ENCODE data around the gene RHBDF2. TPM values are rescaled to one million over a fixed set of nuclear protein-coding genes. Genes with fewer than 3 reads are reported as not detected.

Gene RHBDF2
- 43.2 and 45.8 TPM in 2 replicates for total RNA-seq

DNA sequence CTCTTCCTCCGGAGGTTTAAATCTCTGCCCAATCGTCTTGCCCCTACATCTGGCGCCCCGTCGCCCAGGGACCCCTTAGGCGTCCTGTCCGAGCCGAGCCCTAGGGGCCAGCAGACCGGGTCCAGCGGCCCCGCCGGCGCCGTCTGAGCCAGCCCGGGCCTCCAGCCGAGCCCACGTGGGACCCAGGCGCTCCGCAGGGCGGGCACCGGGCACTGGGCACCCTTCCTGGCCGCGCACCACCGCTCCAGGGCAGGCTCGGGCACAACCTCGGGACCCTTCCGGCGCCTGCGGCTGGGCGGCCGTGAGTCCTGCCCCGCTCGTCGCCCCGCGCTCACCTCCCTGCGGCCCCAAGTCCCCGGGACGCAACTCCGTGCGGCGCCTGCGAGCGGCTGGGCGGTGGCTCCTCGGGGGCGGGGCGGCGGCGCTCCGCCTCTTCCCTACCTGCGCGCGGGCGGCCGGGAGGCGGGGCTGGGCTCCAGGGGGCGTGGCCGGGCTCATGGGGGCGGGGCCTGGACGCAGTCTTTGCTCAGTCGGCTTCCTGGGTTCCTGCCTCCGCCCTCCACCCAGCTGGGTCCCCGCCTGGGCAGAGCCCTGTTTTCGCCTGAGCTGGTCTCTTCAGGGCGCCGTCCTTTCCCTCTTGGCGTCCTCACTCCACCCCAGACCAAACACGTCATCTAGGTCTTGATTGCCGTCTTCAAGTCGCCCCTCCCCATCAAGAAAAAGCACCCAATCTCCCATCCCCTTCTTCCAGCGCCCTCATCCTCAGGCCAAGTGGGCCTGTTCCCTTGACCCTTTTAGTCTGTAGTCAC is at the start of gene RHBDF2:
Gene RHBDF2 (minus strand): TSS at position 406 of the 809 bp plus-strand sequence. CDS start 19,899 bp downstream, outside the sequence.
- intact Hi-C loops (cut with micrococcal nuclease), result loop anchor here (1.0 kb wide), 2 partner anchors 8 to 48 kb away; partner anchors contain the start of gene UBE2O

DNA sequence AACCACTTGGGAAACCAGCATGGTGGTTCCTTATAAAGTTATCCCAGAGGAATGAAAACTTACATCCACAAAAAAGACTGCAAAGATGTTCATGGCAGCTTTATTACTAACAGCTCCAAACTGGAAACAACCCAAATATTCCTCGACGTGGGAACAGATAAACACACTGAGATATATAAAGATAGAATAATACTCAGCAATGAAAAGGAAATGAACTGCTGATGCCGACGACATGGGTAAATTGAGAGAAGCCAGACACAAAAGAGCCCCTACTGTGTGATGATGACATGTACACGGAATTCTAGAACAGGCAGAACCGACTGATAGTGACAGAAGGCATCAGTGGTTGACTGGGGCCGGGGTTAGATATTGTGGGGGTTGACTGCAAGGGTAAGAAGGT is 48.3 kb upstream of the RHBDF2 start:
- intact Hi-C loops (cut with micrococcal nuclease), result no loop called here

DNA sequence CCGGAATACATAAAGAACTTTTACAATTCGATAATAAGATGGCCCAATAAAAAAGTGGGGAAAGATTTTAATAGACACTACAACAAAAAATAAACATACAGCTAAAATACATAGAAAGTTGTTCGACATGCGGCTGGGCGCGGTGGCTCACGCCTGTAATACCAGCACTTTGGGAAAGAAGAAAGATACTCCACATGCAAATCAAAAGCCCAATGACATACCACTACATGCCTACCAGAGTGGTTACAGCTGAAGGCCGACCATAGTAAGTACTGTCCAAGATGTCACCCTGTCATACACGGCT is 47.9 kb upstream of the RHBDF2 start:
- intact Hi-C loops (cut with micrococcal nuclease), result no loop called here

DNA sequence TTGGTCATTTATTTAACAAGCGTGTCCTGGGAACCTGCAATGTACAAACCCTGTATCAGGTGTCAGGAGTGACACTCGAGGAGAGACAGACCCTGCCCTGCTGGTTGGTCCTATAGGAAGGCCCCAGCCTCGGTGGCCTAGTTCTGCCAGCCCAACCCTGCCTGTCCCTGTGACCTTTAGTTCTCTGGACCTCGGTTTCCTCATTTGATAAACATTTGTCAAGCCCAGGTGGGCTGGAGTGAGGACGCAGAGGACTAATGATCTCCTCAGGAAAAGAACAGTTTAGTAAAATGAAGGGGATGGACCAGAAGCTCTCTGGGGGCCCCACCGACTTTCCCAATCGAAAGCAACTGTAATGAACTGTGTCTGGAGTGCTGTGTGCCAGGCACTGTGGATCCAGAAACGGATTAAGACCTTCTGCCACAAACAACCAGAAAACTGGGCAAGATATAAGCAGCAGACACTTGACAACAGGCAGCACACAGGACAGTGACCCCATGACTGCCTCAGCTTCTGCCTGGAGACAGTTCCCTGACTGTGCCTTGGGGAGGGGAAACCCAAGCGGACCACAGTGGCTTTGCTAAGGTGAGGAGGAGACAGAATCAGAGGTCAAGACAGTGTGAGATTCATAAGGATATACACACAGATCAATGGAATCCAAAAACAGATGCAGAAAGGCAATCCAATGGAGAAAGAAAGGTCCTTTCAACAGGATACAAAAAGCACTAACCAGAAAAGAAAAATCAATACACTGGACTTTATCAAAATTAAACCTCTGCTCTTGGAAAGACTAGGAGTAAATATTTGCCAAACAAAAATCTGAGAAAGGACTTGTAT is 47.4 kb upstream of the RHBDF2 start:
- intact Hi-C loops (cut with micrococcal nuclease), result no loop called here

DNA sequence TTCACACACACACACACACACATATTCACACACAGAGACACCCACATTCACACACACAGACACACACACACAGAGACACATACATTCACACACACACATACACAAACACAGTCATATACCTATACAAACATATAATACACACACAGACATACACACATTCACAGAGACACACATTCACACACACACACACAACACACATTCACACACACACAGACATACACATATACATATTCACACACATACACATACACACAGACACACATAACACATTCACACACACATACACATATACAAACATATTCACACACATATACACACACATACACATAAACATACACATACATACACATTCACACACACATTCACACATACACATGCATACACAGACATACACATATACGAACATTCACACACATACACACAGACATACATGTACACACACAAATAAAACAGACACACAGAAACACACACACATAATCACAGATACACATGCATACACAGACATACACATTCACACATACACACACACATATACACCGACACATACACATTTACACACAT is 46.5 kb upstream of the RHBDF2 start:
- intact Hi-C loops (cut with micrococcal nuclease), result loop anchor here (1.0 kb wide), 2 partner anchors 24 to 81 kb away; no protein-coding TSS in a partner anchor

DNA sequence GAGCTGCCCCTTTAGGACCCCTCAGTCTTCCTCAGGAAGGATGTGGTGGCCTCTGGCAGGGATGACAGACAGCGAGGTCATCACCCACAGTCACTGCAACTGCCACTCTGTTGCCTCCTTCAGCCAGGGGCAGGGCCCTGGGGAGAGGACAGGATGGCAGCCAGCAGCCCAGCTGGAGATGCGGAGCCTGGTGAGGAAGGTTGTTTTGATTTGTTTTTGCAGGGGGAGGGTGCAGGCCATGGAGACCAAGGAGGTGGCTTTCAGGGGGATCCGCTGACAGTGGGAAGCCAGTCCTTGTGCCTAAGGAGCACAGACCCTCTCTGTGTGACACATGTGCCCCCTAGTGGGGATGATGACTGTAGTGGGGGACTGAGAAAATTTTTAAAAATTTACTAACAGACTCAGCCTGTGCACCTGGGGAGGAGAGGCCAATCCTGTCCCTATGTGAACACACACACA is 46.0 kb upstream of the RHBDF2 start:
- intact Hi-C loops (cut with micrococcal nuclease), result loop anchor here (1.0 kb wide), 2 partner anchors 24 to 81 kb away; no protein-coding TSS in a partner anchor

DNA sequence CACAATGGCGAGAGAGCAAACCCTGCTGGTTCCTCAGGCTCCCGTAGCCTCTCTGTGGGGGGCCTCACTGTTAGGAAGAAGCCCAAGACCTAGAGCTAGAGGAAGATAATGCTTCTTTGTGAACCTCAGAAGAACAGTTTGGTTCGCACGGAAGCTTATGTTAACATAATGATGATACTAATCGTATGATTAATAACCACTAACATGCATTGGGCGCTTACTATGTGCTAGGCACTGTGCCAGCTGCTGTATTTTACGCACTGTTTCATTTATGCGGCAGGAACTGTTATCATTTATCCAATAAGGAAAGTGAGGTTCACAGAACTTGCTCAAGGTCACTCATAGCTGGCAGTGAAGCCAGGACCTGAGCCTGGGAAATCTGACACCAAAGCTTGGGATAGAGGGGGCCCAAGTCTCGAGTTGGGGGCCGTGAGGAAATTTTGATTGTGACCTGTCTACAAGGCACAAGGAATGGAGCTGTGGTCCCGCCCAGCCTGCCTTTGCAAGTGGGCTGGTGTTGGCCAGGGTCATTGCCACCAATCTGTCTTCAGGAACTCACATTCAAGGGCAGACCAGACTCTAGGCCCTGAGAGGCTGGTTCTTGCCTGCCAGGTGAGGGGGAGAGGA is 45.4 kb upstream of the RHBDF2 start:
- intact Hi-C loops (cut with micrococcal nuclease), result loop anchor here (1.0 kb wide), 2 partner anchors 23 to 80 kb away; no protein-coding TSS in a partner anchor

DNA sequence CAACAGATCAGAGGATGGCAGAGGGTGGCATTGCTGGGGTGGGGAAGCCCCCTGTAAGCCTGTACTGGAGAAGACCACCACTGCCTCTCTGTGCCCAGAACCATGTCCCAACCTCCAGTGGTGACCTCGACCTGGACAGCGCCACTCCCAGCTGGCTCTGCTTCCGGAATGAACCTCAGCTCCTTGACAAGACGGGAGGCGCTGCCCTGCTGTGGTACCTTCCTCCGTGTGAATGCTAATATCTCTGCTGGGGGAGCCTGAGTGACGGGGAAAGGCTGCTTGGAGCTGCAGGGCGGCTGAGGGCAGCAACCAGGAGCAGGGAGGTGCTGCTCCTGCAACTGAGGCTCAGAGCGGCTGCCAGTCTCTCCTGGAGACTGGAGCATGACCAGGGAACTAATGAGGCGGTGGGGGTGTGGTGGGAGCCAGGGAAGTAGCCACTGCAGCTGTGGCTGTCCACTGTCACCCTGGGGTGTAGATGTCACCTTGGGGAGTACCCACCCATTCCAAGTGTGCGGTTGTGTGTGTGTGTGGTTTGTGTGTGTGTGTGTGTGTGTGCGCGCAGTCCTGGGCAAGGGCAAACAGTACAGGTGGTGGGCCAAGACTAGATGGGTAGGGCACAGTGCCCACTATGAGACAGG is 44.8 kb upstream of the RHBDF2 start:
- intact Hi-C loops (cut with micrococcal nuclease), result no loop called here

DNA sequence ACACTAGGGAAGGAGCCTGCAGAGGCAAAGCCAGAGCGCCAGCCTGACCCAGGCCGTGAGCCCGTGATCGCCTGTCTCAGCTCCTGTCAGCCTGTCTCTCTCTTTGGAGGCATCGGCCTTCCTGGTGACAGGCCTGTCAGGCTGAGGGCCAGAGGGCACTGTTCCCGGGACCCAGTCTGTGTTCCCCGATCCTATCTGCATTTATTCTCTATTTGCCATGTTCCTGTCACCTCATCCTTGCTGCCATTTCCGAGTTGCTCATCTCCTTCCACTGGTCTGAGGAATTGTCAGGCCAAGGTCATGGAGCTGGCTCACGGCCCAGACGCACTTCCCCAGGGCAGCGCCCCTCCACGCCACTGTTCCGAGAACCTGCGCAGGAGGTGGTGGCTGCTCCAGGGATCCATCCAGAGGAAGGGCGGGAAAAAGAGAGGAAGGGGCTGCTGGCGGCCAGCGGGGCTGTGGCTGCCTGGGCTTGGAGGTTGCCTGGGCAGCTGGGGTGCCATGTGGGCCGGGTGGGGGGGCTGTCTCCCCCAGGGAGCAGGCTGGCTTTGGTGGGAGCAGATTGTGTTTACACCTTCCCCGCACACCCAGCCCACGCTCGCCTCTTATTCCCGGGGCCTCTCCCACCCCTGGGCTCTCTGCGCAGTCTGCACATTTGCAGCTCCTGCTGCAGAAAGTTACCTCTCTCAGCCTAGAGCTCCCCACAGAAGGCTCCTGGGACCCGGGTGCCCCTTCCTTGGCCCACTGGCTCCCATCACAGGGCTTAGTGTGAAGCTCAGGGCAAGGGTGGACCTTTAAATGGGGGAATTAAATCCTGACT is 43.5 kb upstream of the RHBDF2 start:
- intact Hi-C loops (cut with micrococcal nuclease), result no loop called here

DNA sequence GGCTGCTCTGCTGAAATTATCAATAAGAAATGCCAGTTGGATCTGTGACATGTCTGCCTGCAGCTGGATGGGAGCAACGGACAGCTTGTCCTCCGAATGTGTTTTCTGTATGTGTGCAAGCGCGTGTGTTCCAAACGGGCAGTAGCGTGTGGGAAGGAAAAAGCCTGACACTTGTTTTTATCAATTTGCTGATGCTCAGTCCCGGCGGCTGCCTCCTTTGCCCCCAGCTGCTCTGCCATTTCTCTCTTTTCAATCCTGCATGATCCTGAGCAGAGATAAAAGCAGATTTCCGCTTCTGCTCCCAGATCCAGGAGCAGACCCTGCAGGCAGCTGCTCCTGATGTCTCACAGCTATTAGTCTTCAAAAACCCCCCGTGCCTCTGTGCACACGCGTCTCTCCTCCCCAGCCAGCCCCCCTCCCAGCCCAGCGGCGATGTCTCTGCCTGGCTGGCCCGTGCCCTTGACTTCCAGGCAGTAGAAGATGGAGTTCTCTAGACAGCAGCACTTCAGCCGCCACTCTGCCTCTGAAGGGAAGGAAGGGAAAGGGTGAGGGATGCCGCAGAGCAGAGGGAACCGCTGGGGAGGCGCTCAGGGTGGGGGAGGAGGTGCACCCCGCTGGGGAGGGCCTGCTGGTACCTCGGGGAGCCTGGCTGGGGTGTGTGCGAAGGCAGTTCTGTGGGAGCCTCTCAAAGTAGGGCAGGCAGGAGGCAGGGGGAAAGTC is 42.8 kb upstream of the RHBDF2 start:
- intact Hi-C loops (cut with micrococcal nuclease), result no loop called here

DNA sequence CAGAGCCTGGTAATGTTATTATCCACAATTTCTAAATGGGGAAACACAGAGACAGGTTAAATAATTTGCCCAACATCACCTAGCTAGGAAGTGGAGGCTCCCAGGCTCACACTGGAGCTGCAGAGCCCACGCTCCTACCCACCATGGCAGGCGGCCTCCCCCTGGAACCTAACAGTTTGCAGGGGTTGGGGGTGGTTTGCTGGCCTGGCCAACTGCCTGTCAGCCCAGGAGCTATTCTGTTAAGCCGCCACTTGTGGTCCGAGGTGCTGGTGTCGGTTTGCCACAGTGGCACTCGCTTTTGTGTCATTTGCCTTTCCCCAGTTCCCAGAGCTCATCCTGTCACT is 42.2 kb upstream of the RHBDF2 start:
- intact Hi-C loops (cut with micrococcal nuclease), result no loop called here

DNA sequence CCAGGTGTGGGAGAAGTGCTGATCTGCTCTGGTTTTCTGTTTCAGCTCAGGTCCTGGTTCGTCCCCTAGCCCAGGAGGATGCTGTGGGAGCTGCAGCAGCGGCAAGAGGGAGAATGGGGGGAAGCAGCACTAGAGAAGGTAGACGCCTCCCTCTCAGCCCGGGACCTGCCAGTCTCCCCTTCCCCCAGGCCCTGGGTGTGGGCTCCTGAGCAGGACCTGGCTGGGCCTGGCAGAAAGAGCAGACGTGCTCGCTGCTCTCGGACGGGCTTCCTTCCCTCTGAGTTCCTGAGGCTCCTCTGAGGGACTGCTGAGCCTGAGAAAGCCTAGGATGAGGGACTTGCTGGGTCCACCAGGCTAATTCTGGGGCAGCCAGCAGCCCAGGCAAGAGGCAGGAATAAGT is 41.8 kb upstream of the RHBDF2 start:
- intact Hi-C loops (cut with micrococcal nuclease), result no loop called here

DNA sequence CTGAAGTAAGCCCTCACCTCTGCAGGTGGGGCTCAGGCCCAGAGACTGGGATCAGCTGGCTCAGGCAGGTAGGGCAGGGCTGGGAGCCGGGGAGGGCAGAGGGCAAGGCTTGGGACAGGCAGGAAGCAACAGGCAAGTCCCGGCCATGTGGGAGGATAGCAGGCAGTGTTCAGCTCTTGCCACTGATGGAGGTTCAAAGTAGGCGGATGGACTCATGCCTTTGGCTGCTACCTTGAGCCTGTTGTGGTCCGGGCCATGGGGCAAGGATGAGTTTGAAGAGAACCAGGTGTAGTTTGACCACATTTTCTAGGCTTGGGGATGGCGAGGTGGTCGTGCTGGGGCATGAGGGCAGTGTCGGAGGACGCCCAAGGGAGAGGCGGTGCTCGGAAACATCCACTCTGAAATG is 41.3 kb upstream of the RHBDF2 start:
- intact Hi-C loops (cut with micrococcal nuclease), result no loop called here

DNA sequence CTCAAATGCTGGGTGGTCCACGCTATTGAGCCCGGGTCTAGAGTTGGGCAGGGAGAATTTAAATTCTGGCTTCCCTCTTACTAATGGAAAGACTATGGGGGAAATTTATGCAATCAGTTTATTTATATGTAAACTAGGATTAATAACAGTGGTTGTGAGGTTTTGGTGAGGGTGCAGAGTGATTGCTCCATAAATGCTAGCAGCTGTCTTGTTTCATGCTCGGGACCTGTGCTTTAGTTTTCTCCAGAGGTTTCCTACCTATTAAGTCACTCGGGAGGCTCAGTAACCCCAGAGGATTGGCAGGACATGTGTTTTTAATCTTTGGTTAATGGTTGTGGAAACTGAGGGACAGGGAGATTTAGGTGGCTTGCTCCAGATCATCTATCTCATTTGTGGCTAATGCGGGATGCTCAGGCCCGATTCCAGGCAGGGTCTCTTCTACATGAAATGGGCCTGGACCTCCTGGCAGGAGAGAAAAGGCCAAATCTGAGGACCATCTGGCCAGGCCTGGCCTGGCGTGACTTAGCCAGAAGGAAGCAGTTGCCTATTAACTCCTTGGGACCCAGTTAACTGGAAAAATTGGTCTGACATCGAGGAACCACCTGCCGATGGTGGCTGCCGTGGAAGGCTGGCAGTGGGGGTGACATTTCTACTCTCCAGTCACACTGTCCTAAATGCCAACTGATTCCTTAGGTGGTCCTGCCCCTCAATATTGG is 40.7 kb upstream of the RHBDF2 start:
- intact Hi-C loops (cut with micrococcal nuclease), result no loop called here

DNA sequence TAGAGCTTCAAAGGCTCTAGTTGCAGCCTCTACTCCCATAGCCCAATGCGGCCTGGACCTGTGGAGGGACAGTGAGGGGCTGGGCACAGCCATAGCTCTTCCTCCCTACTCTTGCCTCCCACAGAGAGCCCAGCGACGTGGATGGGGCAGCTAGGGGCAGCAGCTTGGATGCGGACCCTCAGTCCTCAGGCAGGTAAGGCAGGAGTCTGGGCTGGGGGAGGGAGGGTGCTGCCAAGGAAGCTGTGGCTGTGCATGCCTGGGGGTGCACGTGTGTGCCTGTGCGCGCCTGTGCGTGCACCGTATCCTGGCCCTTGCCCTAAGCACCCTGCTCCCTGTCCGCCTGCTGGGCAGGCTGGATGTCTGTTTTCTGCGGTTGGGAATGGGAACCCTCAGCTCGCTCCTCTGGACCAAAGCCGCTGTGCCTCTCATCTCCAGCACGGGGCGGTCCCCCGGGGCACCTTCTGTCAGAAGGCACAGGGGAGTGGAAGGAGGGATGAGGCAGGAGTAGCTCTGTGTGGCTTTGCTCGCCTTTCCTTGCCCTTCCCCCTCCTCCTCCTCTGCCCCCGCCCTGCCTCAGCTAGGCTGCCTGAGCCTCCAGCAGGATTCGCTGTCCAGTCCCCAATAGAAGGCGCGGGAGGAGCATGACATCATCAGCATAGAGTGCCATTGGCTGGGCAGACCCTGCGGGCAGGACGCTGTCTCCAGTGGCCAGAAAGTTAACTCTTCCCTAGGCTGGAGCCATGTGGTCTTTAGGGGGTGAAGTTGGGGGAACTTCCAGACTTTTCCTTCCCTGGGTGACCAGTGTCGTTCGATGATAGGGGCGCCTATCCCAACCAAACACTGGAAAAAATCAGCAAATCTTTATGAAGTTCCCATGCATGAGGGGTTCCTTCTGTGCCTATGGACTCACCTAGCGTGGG is 39.4 kb upstream of the RHBDF2 start:
- intact Hi-C loops (cut with micrococcal nuclease), result no loop called here

DNA sequence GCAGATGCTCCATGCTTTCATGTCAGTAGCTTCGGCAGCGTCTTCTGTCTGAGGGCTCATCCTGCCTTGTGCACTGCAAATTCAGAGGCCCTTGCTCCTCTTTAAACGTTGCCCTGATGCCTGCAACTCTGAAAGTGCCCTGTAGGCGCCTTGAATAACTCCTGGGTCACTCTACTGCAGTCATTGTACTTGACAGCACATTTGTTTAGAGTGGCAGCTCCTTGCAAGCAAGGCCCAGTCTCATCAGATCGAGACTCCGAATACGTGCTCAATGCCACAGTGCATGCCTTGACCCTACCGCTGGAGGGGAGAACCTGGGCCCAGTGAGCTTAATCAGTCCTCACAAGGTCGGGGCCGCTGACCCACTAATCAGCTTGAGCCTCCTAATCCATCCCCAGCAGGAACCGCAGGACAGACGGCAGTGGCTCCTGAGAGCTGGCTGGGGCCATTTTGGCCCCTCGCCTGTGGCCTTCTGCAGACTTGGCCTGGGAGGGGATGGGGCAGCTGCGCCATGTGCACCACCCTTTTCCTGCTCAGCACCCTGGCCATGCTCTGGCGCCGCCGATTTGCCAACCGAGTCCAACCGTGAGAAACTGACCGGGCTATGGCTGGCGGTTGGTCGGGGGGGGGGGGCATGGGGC is 38.5 kb upstream of the RHBDF2 start, which contains the start of gene PRCD:
Gene PRCD (plus strand): TSS at position 414 of the 641 bp plus-strand sequence. CDS start 98 bp downstream, at position 512.
- intact Hi-C loops (cut with micrococcal nuclease), result no loop called here

DNA sequence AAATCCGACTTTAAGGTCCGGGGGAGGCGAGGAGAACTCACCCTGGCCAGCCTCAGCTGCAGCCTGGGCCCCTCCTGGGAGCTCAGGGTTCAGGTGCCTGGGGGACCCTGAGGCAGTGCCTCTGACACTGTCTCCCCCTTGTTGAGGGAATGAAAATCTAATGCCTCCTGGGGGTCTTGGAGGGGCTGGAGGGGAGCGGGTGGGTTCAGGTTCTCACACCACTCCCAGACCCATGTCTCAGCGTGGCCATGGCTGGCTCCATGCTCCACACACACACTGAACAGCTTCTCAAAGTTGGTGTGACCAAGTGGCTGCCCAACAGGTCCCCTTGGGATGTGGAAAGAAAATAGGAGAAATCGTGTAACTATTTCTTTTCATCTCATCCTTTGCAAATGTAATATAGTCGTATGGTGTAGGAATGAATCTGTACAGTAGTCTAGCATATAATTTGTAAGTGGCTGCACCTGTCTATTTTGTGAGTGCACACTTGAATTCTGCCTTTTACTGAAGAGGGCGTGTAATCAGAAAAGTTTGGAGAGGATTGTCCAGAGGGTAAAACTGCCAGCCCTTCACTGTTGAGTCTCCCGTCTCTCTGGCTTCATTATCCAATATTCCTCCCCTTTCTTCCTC is 37.8 kb upstream of the RHBDF2 start:
- intact Hi-C loops (cut with micrococcal nuclease), result no loop called here
